ENCODE data around the gene DNAJB13.

The DNAJB13 gene

GRCh38 chr11:73949912-73950311 is 914 bp upstream of the DNAJB13 start:
- DNase-seq (ENCODE audit: low read depth in 3 of 3, low spot score in 1 of 3), result no peak

- no peak for DNase-seq (ENCODE audit: low read depth in 3 of 3, low spot score in 1 of 3)
Observed at GRCh38 chr11:73951797-73952196, 971 bp downstream of the DNAJB13 start.

GRCh38 chr11:73956876-73957653 is 6.2 kb downstream of the DNAJB13 start:
- DNase-seq (ENCODE audit: low read depth in 3 of 3, low spot score in 1 of 3), result no peak

GRCh38 chr11:73957654-73958361 is 7.0 kb downstream of the DNAJB13 start:
- no peak for DNase-seq (ENCODE audit: low read depth in 3 of 3, low spot score in 1 of 3)

GRCh38 chr11:73958521-73959141 is 7.8 kb downstream of the DNAJB13 start:
- DNase-seq (ENCODE audit: low read depth in 3 of 3, low spot score in 1 of 3), result no peak

- no peak for DNase-seq (ENCODE audit: low read depth in 3 of 3, low spot score in 1 of 3)
Observed at GRCh38 chr11:73961321-73961720, 10.5 kb downstream of the DNAJB13 start.

- no peak for DNase-seq (ENCODE audit: low read depth in 3 of 3, low spot score in 1 of 3)
Observed at GRCh38 chr11:73962101-73962705, 11.4 kb downstream of the DNAJB13 start.

GRCh38 chr11:73963861-73964260 is 13.0 kb downstream of the DNAJB13 start:
- DNase-seq (ENCODE audit: low read depth in 3 of 3, low spot score in 1 of 3), result no peak

GRCh38 chr11:73965076-73965763 is 14.4 kb downstream of the DNAJB13 start:
- no peak for DNase-seq (ENCODE audit: low read depth in 3 of 3, low spot score in 1 of 3)

- no peak for DNase-seq (ENCODE audit: low read depth in 3 of 3, low spot score in 1 of 3)
Observed at GRCh38 chr11:73965764-73966121, 14.9 kb downstream of the DNAJB13 start.

GRCh38 chr11:73968356-73968966 is 17.6 kb downstream of the DNAJB13 start:
- no peak for DNase-seq (ENCODE audit: low read depth in 3 of 3, low spot score in 1 of 3)

- no peak for DNase-seq (ENCODE audit: low read depth in 3 of 3, low spot score in 1 of 3)
Observed at GRCh38 chr11:73969091-73969490, 18.3 kb downstream of the DNAJB13 start.

GRCh38 chr11:73969991-73970800 is 19.4 kb downstream of the DNAJB13 start:
- DNase-seq (ENCODE audit: low read depth in 3 of 3, low spot score in 1 of 3), result no peak

- no peak for DNase-seq (ENCODE audit: low read depth in 3 of 3, low spot score in 1 of 3)
Observed at GRCh38 chr11:73971175-73971719, 20.4 kb downstream of the DNAJB13 start.

- DNase-seq (ENCODE audit: low read depth in 3 of 3, low spot score in 1 of 3), result no peak
Observed at GRCh38 chr11:73972187-73972586, 21.4 kb downstream of the DNAJB13 start.

GRCh38 chr11:73972620-73973449 is 22.0 kb downstream of the DNAJB13 start:
- DNase-seq (ENCODE audit: low read depth in 3 of 3, low spot score in 1 of 3), result no peak

GRCh38 chr11:73974604-73975478 is 24.0 kb downstream of the DNAJB13 start:
- no peak for DNase-seq (ENCODE audit: low read depth in 3 of 3, low spot score in 1 of 3)

- DNase-seq (ENCODE audit: low read depth in 3 of 3, low spot score in 1 of 3), result no peak
Observed at GRCh38 chr11:73975479-73975757, 24.6 kb downstream of the DNAJB13 start.

Measured in stimulated activated CD4-positive, alpha-beta T cell treated with anti-CD3 and anti-CD28 coated beads, TNF-alpha, amount 100 ng/mL, for 1 hour (primary cell).